HG02759 (cell line): Measurements from ENCODE around the gene GTF2F2.

Source experiments
- ATAC-seq: cut with Tn5 transposase; IDR thresholded peaks from one replicate; pipeline ENCODE4 v1.9.1; 2021; ENCODE audit warnings: mild to moderate bottlenecking, moderate library complexity; ENCODE audit not compliant: unreplicated experiment

Gene GTF2F2

GRCh38 chr13:45209229-45209628, 88.9 kb downstream of the GTF2F2 start:
- no peak for ATAC-seq

DNA sequence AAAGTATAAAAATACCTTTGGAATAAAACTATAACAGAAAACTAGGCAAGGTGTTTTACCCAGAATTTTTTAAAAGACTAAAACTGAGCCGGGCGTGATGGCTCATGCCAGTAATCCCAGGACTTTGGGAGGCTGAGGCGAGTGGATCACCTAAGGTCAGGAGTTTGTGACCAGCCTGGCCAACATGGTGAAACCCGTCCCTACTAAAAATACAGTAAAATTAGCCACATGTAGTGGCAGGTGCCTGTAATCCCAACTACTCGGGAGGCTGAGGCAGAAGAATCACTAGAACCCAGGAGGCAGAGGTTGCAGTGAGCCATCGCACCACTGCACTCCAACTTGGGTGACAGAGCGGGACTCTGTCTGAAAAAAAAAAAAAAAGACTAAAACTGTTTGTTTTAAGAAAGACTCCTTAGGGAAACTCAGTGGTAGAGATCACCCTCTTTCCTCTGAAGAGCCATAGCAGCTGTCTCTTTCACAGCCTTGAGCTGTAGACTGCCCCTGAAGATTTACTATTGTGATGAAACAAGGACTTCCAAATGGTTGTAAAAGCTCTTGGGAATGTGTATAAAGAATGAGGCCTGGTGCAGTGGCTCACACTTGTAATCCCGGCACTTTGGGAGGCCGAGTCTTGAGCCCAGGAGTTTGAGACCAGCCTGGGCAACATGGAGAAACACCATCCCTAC, 95.2 kb downstream of the GTF2F2 start:
- no peak for ATAC-seq

DNA sequence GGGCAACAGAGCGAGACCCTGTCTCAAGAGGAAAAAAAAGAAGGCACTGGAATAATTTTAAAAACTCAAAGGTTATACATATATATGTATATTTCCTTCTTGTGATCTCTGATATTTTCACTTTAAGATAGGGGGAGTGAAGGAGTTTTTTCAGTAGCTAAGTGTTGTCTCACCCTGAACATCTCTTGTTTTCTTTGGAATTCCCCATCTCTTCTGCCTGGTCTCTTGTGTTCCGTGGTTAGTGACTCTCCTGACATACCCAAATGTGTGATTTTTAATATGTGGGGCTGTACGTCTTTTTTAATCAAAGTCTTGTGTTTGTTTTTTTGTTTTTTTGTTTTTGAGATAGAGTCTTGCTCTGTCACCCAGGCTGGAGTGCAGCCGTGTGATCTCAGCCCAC, 95.9 kb downstream of the GTF2F2 start:
- ATAC-seq, result no peak

GRCh38 chr13:45218689-45219088, 98.4 kb downstream of the GTF2F2 start:
- no peak for ATAC-seq

DNA sequence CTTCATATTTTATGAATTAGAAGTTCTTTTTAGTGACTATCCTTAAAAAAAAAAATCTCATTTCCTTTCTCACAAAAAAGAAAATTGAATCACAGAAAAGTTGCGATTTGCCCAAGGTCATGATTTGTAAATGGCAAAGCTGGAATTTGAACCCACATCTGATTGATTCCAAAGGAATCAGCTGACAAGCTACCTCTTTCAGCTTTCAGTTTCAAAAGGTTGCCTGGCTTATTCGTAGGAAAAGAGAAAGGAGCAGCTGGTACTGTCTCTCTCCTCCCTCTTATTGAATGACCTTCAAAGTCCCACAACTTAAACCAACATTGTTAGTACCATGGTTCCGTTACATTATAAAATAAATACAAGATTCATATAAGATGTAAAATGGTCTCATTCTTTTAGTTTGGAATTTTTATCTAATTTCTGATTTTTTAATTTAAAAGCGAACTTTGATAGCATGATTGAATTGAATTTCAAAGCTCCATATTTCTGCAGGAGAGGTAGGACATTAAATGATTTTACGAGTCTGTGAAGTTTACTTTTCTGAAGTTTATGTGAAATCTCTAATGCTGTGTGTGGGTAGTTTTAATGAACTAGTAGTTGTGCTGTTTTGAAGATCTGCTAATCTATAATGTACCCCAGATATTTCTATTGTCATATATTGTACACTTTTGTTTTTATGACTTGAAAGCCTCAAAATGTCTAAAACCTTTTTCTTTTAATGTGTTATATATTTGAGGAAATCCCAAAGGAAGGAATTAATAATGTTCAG, 99.0 kb downstream of the GTF2F2 start:
- ATAC-seq, result no peak

DNA sequence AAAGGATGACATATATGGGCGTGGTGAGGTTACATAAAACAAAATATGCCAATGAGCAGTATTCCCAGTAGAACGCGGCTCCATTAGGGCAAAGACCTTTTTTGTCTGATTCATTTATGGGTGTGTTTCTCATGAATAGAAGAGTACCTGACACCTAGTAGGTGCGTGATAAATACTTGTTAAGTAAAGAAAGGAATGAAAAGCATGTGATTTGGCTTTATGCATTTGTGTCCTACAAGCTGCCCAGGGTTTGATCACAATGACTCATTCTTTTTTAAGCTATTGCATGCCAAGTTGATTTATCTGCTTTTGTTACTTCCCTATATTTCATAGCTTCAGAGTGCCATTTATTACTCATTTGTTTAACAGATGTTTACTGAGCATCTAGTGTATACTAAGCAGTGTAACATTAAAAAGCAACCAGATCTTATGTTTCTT, 99.6 kb downstream of the GTF2F2 start:
- no peak for ATAC-seq

GRCh38 chr13:45220403-45220802, 100.1 kb downstream of the GTF2F2 start:
- no peak for ATAC-seq

- no peak for ATAC-seq
Observed at GRCh38 chr13:45222516-45222915, 102.2 kb downstream of the GTF2F2 start.

DNA sequence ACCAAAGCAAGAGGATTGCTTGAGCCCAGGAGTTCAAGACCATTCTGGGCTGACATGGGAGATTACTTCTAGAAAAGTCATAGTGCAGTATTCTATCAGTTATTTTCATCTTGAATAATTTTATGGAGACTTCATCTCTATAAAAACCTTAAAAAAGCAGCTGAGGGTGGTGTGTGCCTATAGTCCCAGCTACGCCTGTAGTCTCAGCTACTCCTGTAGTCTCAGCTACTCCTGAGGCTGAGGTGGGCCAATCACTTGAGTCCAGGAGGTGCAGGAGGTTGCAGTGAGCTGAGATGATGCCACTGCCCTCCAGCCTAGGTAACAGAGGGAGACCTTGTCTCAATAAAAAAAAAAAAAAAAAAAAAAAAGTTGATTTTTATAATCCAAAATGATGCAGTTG, 102.6 kb downstream of the GTF2F2 start:
- ATAC-seq, result no peak

DNA sequence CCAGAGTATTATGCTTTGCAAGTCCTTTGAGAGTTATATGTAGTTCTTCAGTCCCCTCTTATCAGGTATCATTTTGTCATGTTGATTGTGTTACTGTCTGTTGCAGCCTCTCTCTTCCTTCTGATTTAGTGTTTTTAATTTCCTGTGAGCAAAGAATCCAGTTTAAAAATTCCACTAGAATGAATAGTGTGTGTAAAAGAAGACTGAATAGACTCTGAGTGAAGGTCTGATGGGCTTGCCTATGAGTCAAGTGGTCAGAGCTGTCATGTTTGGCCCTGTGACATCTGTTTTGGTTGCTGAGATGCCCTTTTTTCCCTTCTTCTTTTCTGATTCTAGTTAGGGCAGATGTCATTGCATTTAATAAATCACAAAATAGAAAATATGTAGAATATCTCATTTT, 103.9 kb downstream of the GTF2F2 start:
- ATAC-seq, result no peak

- ATAC-seq, result no peak
Observed at GRCh38 chr13:45225370-45225769, 105.1 kb downstream of the GTF2F2 start.

DNA sequence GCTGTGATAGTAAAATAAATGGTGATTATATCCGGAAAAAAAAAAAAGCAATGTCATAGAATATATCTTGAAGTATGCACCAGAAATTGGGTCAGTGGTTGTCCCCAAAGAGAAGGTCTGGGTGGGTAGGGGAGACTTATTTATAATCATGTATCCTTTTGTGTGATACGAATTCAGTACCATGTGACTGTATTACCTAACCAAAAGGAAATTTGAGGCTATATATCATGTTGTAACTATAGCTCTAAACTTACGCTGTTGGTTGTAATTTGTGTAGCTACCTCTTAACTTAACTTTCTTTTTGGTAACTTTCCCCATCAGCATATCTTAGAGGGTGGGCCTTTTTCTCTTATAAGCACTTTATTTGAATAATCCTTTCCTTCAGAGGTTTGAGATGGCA, 105.7 kb downstream of the GTF2F2 start:
- no peak for ATAC-seq

DNA sequence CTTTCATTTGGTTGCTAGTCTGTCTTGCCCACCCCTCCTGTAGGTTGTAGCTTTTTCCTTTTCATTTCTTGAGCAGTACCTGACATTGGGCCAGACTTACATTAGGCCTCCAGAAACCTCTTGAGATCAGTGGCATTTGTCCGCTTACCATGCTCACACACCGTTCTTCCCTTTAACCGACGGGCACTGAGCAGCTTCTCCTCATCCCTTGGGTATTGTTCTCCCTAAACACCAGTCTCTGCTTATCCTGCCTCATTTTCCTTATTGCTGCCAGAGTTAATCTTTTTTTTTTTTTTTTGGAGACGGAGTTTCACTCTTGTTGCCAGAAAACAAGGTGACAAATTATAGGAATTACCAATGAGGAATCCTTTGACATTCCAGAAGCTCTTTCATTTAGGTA, 107.7 kb downstream of the GTF2F2 start:
- no peak for ATAC-seq

GRCh38 chr13:45229172-45229571, 108.9 kb downstream of the GTF2F2 start:
- no peak for ATAC-seq

DNA sequence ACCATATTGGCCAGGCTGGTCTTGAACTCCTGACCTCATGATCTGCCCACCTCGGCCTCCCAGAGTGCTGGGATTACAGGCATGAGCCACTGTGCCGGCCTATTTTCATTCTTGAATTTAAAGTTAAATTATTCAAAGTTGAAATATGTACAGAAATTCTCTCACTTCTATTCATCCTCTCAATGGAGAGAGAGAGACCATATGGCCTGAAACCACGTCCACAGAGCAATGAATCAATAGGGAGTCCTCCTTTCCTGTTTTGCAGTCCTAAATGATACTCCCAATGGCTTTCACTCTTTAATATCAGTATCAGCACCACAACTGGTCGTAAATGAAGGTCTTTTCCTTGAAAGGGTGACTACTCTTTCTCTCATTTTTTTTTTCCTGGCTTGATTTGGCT, 111.0 kb downstream of the GTF2F2 start:
- ATAC-seq, result no peak

DNA sequence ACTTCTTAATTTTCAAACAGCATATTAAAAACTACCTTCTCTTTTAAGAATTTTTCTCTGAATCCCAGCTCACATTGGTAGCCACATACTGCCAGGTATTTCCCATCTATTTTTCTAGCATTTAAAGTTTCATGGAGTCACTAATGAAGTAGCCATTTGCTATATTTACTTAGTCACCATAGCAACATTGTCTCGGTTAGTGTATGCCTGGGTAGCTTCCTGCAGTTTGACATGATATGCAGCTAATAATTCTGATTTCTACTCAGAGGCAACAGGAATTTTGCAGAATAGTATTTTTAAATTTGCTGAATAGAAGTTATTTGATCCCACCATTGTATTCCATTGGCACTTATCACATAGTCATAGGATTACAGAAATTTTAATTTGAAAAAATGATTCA, 111.4 kb downstream of the GTF2F2 start:
- ATAC-seq, result no peak

DNA sequence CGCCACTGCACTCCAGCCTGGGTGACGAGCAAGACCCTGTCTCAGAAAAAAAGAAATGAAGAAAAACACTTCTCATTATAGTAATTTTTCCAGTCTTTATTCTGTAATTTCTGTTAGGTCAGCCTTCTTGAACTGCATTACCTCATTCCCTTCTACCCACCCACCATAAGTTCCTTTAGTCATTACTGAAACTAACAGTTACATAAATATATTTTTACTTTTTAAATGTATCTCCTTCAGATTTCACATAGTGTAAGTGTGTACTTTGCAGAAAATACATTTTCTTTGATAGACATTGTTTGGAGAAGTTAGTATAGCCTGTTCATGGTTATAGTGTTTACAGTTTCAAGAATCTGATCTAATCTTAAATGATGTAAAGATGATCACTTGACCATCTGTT, 112.3 kb downstream of the GTF2F2 start:
- no peak for ATAC-seq

GRCh38 chr13:45238945-45239795, 118.9 kb downstream of the GTF2F2 start:
- no peak for ATAC-seq

- no peak for ATAC-seq
Observed at GRCh38 chr13:45240143-45240542, 119.8 kb downstream of the GTF2F2 start.

DNA sequence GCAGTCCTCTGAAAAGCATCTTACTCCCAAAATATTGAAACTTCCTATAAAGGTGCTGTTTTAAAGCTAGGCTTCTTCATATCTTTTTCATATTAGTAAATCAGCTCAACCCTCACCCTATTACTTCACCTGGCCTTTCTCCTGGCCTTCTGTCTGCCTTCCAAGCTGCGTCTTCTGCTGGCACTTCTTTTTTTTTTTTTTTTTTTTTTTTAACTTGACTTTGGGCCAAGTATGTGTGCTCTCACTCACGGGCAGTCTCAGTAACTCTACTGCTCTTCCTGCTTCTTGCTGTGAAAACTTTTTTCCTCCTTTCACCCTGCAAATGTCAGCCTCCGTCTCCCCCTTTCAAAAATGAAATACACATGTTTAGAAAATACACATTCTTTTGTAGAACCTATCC, 121.8 kb downstream of the GTF2F2 start:
- ATAC-seq, result no peak

DNA sequence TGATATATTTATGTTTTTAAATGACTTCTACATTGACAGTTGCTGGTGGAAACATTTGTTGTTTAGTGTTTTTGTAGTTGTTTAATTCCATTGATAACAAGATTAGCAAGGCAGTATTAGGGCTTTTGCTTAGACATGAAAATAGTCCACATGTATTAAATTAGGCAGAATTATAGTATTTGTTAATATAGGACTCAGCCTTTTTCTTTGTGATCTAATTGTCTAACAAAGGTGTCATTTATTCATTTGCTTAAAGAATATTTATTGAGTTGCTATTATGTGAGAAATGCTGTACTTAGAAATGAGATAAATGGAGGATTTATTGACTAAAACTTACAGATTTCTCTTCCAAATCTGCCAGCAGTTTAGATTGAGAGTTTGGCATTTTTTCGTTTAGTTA, 122.2 kb downstream of the GTF2F2 start:
- no peak for ATAC-seq

DNA sequence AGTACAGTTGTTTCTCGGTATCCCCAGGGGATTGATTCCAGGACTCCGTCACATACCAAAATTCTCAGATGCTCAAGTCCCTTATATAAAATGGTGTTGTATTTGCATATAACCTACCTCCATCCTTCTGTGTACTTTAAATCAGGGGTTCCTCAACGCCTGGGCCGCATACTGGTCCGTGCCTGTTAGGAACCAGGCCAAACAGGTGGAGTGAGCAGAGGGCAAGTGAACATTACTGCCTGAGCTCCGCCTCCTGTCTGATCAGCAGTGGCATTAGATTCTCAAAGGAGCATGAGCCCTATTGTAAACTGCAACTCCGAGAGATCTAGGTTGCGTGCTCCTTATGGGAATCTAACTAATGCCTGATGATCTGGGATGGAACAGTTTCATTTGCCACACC, 122.8 kb downstream of the GTF2F2 start:
- no peak for ATAC-seq
